ENCODE measurements around the gene ZFR2.

Gene ZFR2

GRCh38 chr19:3873151-3873550, 4.3 kb upstream of the ZFR2 start:
- no peak overlapping the region for H3K4me3 ChIP-seq (ENCODE audit: extremely low read depth, insufficient read depth, low read length, poor library complexity, severe bottlenecking)
- H3K36me3 ChIP-seq (ENCODE audit: control insufficient read depth, insufficient read depth, low read length): no peaks in the 10 kb centered on the region
- peaks cover 4% of the 10 kb centered on the region for H3K4me1 ChIP-seq (ENCODE audit: control insufficient read depth, insufficient read depth, low read length, poor library complexity, severe bottlenecking)
- peaks cover 10% of the 10 kb centered on the region for H3K9me3 ChIP-seq (ENCODE audit: control insufficient read depth, low read length)
- 83 to 90% methylated on average over 2 to 3 of the region's 4 CpGs for WGBS, 2 experiments (ENCODE audit: insufficient coverage in 2 of 2)
- no peak overlapping the region for H3K27ac ChIP-seq (ENCODE audit: low read depth, low read length, severe bottlenecking)

DNA sequence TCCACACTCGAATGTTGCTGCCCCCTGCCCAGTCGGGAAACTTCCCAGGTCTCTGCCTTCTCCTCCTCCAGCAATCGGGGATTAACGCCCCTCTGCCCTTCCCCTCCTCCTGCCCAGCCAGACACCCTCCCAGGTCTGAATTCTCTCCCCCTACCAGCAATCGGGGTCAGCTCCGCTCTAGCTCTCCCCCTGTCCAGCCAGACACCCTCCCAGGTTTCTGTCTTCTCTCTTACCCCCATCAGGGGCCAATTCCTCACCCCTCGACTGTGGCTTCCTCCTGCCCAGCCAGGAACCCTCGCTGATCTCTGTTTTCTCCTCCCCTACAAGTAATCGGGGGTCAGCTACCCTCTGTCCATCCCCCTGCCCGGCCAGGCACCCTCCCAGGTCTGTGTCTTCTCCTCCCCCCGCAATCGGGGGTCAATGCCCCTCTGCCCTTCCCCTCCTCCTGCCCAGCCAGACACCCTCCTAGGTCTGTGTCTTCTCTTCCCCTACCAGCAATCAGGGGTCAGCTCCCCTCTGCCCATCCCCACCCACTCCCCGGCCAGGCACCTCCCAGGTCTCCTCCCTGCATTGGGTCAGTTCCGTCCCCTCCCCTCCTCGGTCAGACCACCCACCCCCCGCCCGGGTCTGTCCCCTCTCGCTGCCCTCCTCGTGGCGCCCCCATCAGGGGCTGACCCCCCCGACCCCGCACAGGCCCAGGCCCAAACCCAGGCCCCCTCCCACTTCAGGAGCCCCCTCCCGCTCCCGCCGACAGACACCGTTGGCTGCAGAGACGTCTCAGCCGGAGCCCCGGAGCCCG, 668 bp downstream of the ZFR2 start:
- Histone ChIP-seq H3K36me3 (ENCODE audit: control insufficient read depth, insufficient read depth, low read length) (no peaks in the 10 kb centered on the region), H3K4me3 (ENCODE audit: extremely low read depth, insufficient read depth, low read length, poor library complexity, severe bottlenecking) (peak overlapping the region; percentile 49), H3K9me3 (ENCODE audit: control insufficient read depth, low read length) (peaks cover 10% of the 10 kb centered on the region), H3K27ac (ENCODE audit: low read depth, low read length, severe bottlenecking) (no peak overlapping the region), H3K4me1 (ENCODE audit: control insufficient read depth, insufficient read depth, low read length, poor library complexity, severe bottlenecking) (peaks cover 9% of the 10 kb centered on the region)
- 16 to 17% methylated on average over 9 to 17 of the region's 30 CpGs for WGBS, 2 experiments (ENCODE audit: insufficient coverage in 2 of 2)

- H3K4me3 ChIP-seq (ENCODE audit: extremely low read depth, insufficient read depth, low read length, poor library complexity, severe bottlenecking): no peak overlapping the region
- WGBS, 2 experiments (ENCODE audit: insufficient coverage in 2 of 2): 77 to 87% methylated on average over 10 to 13 of the region's 14 CpGs
- H3K36me3 ChIP-seq (ENCODE audit: control insufficient read depth, insufficient read depth, low read length): no peaks in the 10 kb centered on the region
- no peak overlapping the region for H3K27ac ChIP-seq (ENCODE audit: low read depth, low read length, severe bottlenecking)
- H3K9me3 ChIP-seq (ENCODE audit: control insufficient read depth, low read length): peaks cover 10% of the 10 kb centered on the region
- peaks cover 9% of the 10 kb centered on the region for H3K4me1 ChIP-seq (ENCODE audit: control insufficient read depth, insufficient read depth, low read length, poor library complexity, severe bottlenecking)
Measured at GRCh38 chr19:3866910-3867638, 1.8 kb downstream of the ZFR2 start.

GRCh38 chr19:3863648-3864047, 5.2 kb downstream of the ZFR2 start:
- Histone ChIP-seq H3K27ac (ENCODE audit: low read depth, low read length, severe bottlenecking) (no peak overlapping the region), H3K9me3 (ENCODE audit: control insufficient read depth, low read length) (no peaks in the 10 kb centered on the region), H3K4me1 (ENCODE audit: control insufficient read depth, insufficient read depth, low read length, poor library complexity, severe bottlenecking) (peaks cover 7% of the 10 kb centered on the region), H3K36me3 (ENCODE audit: control insufficient read depth, insufficient read depth, low read length) (no peaks in the 10 kb centered on the region), H3K4me3 (ENCODE audit: extremely low read depth, insufficient read depth, low read length, poor library complexity, severe bottlenecking) (no peak overlapping the region)
- 92 to 94% methylated on average over 5 to 9 of the region's 12 CpGs for WGBS, 2 experiments (ENCODE audit: insufficient coverage in 2 of 2)

GRCh38 chr19:3862826-3863500, 5.9 kb downstream of the ZFR2 start:
- peaks cover 3% of the 10 kb centered on the region for H3K4me1 ChIP-seq (ENCODE audit: control insufficient read depth, insufficient read depth, low read length, poor library complexity, severe bottlenecking)
- H3K27ac ChIP-seq (ENCODE audit: low read depth, low read length, severe bottlenecking): no peak overlapping the region
- 94 to 96% methylated on average over 21 to 22 of the region's 25 CpGs for WGBS, 2 experiments (ENCODE audit: insufficient coverage in 2 of 2)
- no peak overlapping the region for H3K4me3 ChIP-seq (ENCODE audit: extremely low read depth, insufficient read depth, low read length, poor library complexity, severe bottlenecking)
- H3K36me3 ChIP-seq (ENCODE audit: control insufficient read depth, insufficient read depth, low read length): no peaks in the 10 kb centered on the region
- H3K9me3 ChIP-seq (ENCODE audit: control insufficient read depth, low read length): no peaks in the 10 kb centered on the region

DNA sequence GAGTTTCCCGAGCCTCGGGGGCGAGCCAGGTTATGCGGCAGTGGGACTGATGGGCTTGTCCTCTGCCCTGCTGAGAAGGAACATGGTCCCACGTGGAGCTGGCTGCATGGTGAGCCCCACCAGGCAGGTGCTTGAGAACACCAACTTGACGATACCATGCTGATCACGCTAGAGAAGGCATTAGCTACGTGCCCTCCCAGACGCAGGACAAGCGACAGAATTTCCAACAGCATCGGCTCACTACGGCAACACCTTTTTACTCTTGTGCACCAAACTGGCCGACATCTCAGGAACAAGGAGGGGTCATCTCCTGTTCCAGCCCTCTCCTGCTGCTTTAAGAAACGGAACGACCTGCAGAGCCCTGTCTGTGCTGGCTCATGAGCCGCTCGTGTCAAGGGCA, 8.3 kb downstream of the ZFR2 start:
- H3K4me1 ChIP-seq (ENCODE audit: control insufficient read depth, insufficient read depth, low read length, poor library complexity, severe bottlenecking): no peaks in the 10 kb centered on the region
- no peaks in the 10 kb centered on the region for H3K36me3 ChIP-seq (ENCODE audit: control insufficient read depth, insufficient read depth, low read length)
- H3K4me3 ChIP-seq (ENCODE audit: extremely low read depth, insufficient read depth, low read length, poor library complexity, severe bottlenecking): no peak overlapping the region
- no peaks in the 10 kb centered on the region for H3K9me3 ChIP-seq (ENCODE audit: control insufficient read depth, low read length)
- WGBS, 2 experiments (ENCODE audit: insufficient coverage in 2 of 2): 93 to 95% methylated on average over 17 of the region's 17 CpGs
- H3K27ac ChIP-seq (ENCODE audit: low read depth, low read length, severe bottlenecking): no peak overlapping the region

- no peak overlapping the region for H3K4me3 ChIP-seq (ENCODE audit: extremely low read depth, insufficient read depth, low read length, poor library complexity, severe bottlenecking)
- H3K27ac ChIP-seq (ENCODE audit: low read depth, low read length, severe bottlenecking): no peak overlapping the region
- no peaks in the 10 kb centered on the region for H3K36me3 ChIP-seq (ENCODE audit: control insufficient read depth, insufficient read depth, low read length)
- H3K4me1 ChIP-seq (ENCODE audit: control insufficient read depth, insufficient read depth, low read length, poor library complexity, severe bottlenecking): no peaks in the 10 kb centered on the region
- WGBS, 2 experiments (ENCODE audit: insufficient coverage in 2 of 2): 89 to 91% methylated on average over 10 to 11 of the region's 12 CpGs
- no peaks in the 10 kb centered on the region for H3K9me3 ChIP-seq (ENCODE audit: control insufficient read depth, low read length)
Measured at GRCh38 chr19:3857449-3858003, 11.3 kb downstream of the ZFR2 start.

DNA sequence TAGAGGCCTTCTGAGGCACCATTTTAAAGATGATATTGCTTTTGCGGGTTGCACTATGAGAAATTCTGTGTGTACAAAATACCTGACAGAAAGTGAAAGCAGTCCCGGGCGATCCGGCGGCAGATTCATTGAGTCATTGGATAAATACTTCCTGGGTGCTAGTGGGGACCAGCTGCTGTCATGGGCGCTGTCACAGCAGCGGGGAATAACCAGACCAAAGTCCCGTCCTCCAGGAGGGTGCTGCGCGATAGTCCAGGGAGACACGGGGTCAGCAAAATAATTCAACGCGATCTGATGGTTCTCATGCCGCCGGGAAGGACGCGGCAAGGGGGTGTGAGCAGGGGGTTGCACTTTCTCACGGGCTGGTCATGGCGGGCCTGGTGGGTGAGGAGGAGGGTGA, 13.5 kb downstream of the ZFR2 start:
- H3K36me3 ChIP-seq (ENCODE audit: control insufficient read depth, insufficient read depth, low read length): peaks cover 5% of the 10 kb centered on the region
- WGBS, 2 experiments (ENCODE audit: insufficient coverage in 2 of 2): 96 to 97% methylated on average over 19 of the region's 19 CpGs
- H3K4me3 ChIP-seq (ENCODE audit: extremely low read depth, insufficient read depth, low read length, poor library complexity, severe bottlenecking): no peak overlapping the region
- H3K27ac ChIP-seq (ENCODE audit: low read depth, low read length, severe bottlenecking): no peak overlapping the region
- no peaks in the 10 kb centered on the region for H3K4me1 ChIP-seq (ENCODE audit: control insufficient read depth, insufficient read depth, low read length, poor library complexity, severe bottlenecking)
- H3K9me3 ChIP-seq (ENCODE audit: control insufficient read depth, low read length): peaks cover 10% of the 10 kb centered on the region

GRCh38 chr19:3852614-3853254, 16.1 kb downstream of the ZFR2 start:
- no peak overlapping the region for H3K4me3 ChIP-seq (ENCODE audit: extremely low read depth, insufficient read depth, low read length, poor library complexity, severe bottlenecking)
- peaks cover 5% of the 10 kb centered on the region for H3K36me3 ChIP-seq (ENCODE audit: control insufficient read depth, insufficient read depth, low read length)
- no peak overlapping the region for H3K27ac ChIP-seq (ENCODE audit: low read depth, low read length, severe bottlenecking)
- H3K4me1 ChIP-seq (ENCODE audit: control insufficient read depth, insufficient read depth, low read length, poor library complexity, severe bottlenecking): no peaks in the 10 kb centered on the region
- peaks cover 10% of the 10 kb centered on the region for H3K9me3 ChIP-seq (ENCODE audit: control insufficient read depth, low read length)
- 82 to 89% methylated on average over 4 of the region's 4 CpGs for WGBS, 2 experiments (ENCODE audit: insufficient coverage in 2 of 2)

DNA sequence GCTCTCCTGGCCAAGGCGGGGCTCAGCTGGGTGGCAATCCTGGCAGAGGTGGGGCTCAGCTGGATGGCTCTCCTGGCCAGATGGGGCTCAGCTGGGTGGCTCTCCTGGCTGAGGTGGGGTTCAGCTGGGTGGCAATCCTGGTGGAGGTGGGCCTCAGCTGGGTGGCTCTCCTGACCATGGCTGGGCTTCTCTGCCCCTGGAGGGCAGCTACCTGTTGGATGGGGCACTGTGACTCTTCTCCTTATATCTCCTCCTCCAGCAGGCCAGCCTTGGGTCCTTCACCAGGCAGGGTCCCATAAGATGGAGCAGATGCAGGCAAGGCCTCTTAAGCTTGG, 16.7 kb downstream of the ZFR2 start:
- H3K4me1 ChIP-seq (ENCODE audit: control insufficient read depth, insufficient read depth, low read length, poor library complexity, severe bottlenecking): no peaks in the 10 kb centered on the region
- H3K27ac ChIP-seq (ENCODE audit: low read depth, low read length, severe bottlenecking): no peak overlapping the region
- WGBS, 2 experiments (ENCODE audit: insufficient coverage in 2 of 2): 100% methylated on average over 1 of the region's 1 CpG
- peaks cover 5% of the 10 kb centered on the region for H3K36me3 ChIP-seq (ENCODE audit: control insufficient read depth, insufficient read depth, low read length)
- H3K4me3 ChIP-seq (ENCODE audit: extremely low read depth, insufficient read depth, low read length, poor library complexity, severe bottlenecking): no peak overlapping the region
- H3K9me3 ChIP-seq (ENCODE audit: control insufficient read depth, low read length): peaks cover 10% of the 10 kb centered on the region

All from mesodermal cell (in vitro differentiated cells).